ENCODE results near the gene LDLRAD2. TPM values are rescaled to one million over a fixed set of nuclear protein-coding genes. Genes with fewer than 3 reads are reported as not detected.

LDLRAD2 gene
- polyA plus RNA-seq, 2 of the 4 experiments (the other 2 are of a cell fraction), result 0.08 TPM; not detected in 1

DNA sequence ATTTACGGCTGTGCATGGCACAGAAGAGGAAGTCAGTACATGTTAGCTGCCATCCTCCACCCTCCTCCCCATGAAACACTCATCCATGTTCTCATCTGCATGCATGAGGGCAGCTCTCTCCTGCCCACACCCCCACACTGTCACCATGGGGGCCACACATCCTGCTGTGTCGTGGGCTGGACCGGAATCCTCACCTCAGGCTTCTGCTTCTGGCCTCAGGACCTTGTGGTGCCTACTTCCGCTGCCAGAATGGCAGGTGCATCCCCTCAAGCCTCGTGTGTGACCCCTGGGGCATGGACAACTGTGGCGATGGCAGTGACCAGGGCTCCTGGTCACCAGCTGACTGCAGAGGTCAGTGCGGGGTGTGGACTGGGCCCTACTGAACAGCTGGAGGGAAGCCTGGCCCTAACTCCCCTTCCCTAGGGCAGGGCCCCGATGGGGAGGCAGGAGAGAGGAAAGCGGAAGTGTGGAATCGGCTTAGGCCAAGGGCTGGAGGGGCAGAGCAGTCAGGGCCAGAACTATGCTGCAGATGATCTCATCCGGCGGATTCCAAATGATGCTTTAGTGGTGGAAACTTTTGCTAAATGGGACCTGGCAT is 3.8 kb downstream of the LDLRAD2 start:
- 93% methylated on average over 8 of the region's 12 CpGs for WGBS (ENCODE audit: missing lambda C conversion rate)

GRCh38 chr1:21816602-21817302 is 4.7 kb downstream of the LDLRAD2 start:
- WGBS (ENCODE audit: missing lambda C conversion rate), result 80% methylated on average over 8 of the region's 8 CpGs
- H3K4me3 ChIP-seq, result no peak overlapping the region
- FAIRE-seq (no peak), ATAC-seq (peak; percentile 19 to 35; a peak in 3 of 6 replicates), DNase-seq (ENCODE audit: low read depth in 1 of 2, low spot score in 1 of 2) (no peak)
- H3K9me3 ChIP-seq, result no peaks in the 10 kb centered on the region
- H3K4me2 ChIP-seq, result no peak overlapping the region
- ChIA-PET CTCF (interaction anchor here (1.0 kb wide), 1 partner anchor 14 kb away, joined by 3 read pairs; no protein-coding TSS in a partner anchor), POLR2A (no interaction called here)
- TF ChIP-seq TFCP2L1 (CRISPR knock-in tag; IDR thresholded peaks at IDR 0.05) (no peak), ESRRA (IDR thresholded peaks at IDR 0.05; ENCODE audit: borderline replicate concordance, low read length) (no peak), MYC (IDR thresholded peaks at IDR 0.05; ENCODE audit: borderline replicate concordance, low read length) (no peak), CBX2 (IDR thresholded peaks at IDR 0.05; ENCODE audit: borderline replicate concordance, low read depth) (no peak), EHMT2 (IDR thresholded peaks at IDR 0.05; ENCODE audit: low read depth) (no peak), JUNB (IDR thresholded peaks at IDR 0.05) (no peak), FOSL2 (IDR thresholded peaks at IDR 0.05) (no peak), FOSL2 (CRISPR knock-in tag; IDR thresholded peaks at IDR 0.05) (no peak)
- TF ChIP-seq, protein P1, sequence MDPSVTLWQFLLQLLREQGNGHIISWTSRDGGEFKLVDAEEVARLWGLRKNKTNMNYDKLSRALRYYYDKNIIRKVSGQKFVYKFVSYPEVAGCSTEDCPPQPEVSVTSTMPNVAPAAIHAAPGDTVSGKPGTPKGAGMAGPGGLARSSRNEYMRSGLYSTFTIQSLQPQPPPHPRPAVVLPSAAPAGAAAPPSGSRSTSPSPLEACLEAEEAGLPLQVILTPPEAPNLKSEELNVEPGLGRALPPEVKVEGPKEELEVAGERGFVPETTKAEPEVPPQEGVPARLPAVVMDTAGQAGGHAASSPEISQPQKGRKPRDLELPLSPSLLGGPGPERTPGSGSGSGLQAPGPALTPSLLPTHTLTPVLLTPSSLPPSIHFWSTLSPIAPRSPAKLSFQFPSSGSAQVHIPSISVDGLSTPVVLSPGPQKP (IDR thresholded peaks at IDR 0.05; ENCODE audit: low read depth, low read length), result no peak
- no peak overlapping the region for H3K27ac ChIP-seq
- no peaks in the 10 kb centered on the region for H3K4me1 ChIP-seq

More for the DNA sequence above, 3.8 kb downstream of the LDLRAD2 start:
- Histone ChIP-seq H3K4me3 (no peak overlapping the region), H3K9me3 (no peaks in the 10 kb centered on the region), H3K27ac (no peak overlapping the region), H3K4me2 (no peak overlapping the region), H3K4me1 (no peaks in the 10 kb centered on the region)
- no peak for TF ChIP-seq CHD4 (IDR thresholded peaks at IDR 0.05; ENCODE audit: borderline replicate concordance)
- no peak for DNase-seq (ENCODE audit: low read depth in 1 of 2, low spot score in 1 of 2)
- POLR2A ChIA-PET, result no interaction called here
- FAIRE-seq, result no peak
- ATAC-seq, result no peak
- CTCF ChIA-PET, result interaction anchor here (1.1 to 1.6 kb wide), 2 partner anchors 19 to 31 kb away, joined by 3 read pairs; no protein-coding TSS in a partner anchor

- TF ChIP-seq USF2 (IDR thresholded peaks at IDR 0.05) (no peak), GATA3 (IDR thresholded peaks at IDR 0.05; ENCODE audit: borderline replicate concordance) (no peak), NPAS2 (CRISPR knock-in tag; IDR thresholded peaks at IDR 0.05; ENCODE audit: borderline replicate concordance) (no peak), SMC3 (IDR thresholded peaks at IDR 0.05) (no peak), FOSL2 (IDR thresholded peaks at IDR 0.05) (no peak), FOSL2 (CRISPR knock-in tag; IDR thresholded peaks at IDR 0.05) (no peak), MAFK (IDR thresholded peaks at IDR 0.05; ENCODE audit: partially characterized antibody) (no peak), ESRRA (IDR thresholded peaks at IDR 0.05; ENCODE audit: borderline replicate concordance, low read length) (no peak), KDM1A (IDR thresholded peaks at IDR 0.05; ENCODE audit: low read depth) (no peak), NFE2L2 (conservative IDR thresholded peaks at IDR 0.05; ENCODE audit: low read length) (no peak)
- TF ChIP-seq, protein P2, sequence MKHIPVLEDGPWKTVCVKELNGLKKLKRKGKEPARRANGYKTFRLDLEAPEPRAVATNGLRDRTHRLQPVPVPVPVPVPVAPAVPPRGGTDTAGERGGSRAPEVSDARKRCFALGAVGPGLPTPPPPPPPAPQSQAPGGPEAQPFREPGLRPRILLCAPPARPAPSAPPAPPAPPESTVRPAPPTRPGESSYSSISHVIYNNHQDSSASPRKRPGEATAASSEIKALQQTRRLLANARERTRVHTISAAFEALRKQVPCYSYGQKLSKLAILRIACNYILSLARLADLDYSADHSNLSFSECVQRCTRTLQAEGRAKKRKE (CRISPR knock-in tag; IDR thresholded peaks at IDR 0.05; ENCODE audit: low read depth), result no peak
- Histone ChIP-seq H3K4me2 (no peak overlapping the region), H3K4me3 (no peak overlapping the region), H3K4me1 (no peaks in the 10 kb centered on the region), H3K27ac (no peak overlapping the region), H3K9me3 (no peaks in the 10 kb centered on the region)
- POLR2A ChIA-PET, result no interaction called here
- 62% methylated on average over 6 of the region's 10 CpGs for WGBS (ENCODE audit: missing lambda C conversion rate)
- CTCF ChIA-PET, result no interaction called here
- peak; percentile 26 to 57; a peak in 4 of 6 replicates for ATAC-seq
- no peak for FAIRE-seq
- DNase-seq (ENCODE audit: low read depth in 1 of 2, low spot score in 1 of 2), result peak; percentile 27 to 66
Measured at GRCh38 chr1:21818656-21819055, 6.6 kb downstream of the LDLRAD2 start.

All from A549 (cell line).